GM12864 (cell line): ENCODE measurements around the gene TEAD1.
A peak's percentile ranks its signal among the peaks of the same experiment; 100 is the strongest.

ENCODE experiments used
- DNase-seq: peaks from one replicate; pipeline ENCODE4 v3.0.0-alpha.2; 2011; ENCODE audit warnings: low read depth
- H3K4me3 ChIP-seq: 2 replicates; pipeline ENCODE4 v1.5.1; 2011; ENCODE audit warnings: mild to moderate bottlenecking, low read depth, low read length, control low read depth
- CTCF ChIP-seq: IDR thresholded peaks from 2 replicates; pipeline ENCODE4 v1.5.1; 2011; ENCODE audit warnings: low read depth, mild to moderate bottlenecking, moderate library complexity, low read length, control low read depth, inconsistent platforms; ENCODE audit errors: missing control alignments

Gene TEAD1

GRCh38 chr11:12764187-12764914 is 90.1 kb downstream of the TEAD1 start:
- no peak for TF ChIP-seq CTCF
- DNase-seq: no peak
- H3K4me3 ChIP-seq: no peak overlapping the region

- DNase-seq: no peak
- TF ChIP-seq CTCF: no peak
- no peak overlapping the region for H3K4me3 ChIP-seq
These were observed 91.2 kb downstream of the TEAD1 start for GRCh38 chr11:12765428-12765827.

- DNase-seq: no peak
- no peak for TF ChIP-seq CTCF
- H3K4me3 ChIP-seq: no peak overlapping the region
These were observed 92.8 kb downstream of the TEAD1 start for GRCh38 chr11:12767027-12767426.

GRCh38 chr11:12767577-12767976 is 93.4 kb downstream of the TEAD1 start:
- DNase-seq: no peak
- no peak for TF ChIP-seq CTCF
- H3K4me3 ChIP-seq: no peak overlapping the region

GRCh38 chr11:12768726-12769673 is 94.8 kb downstream of the TEAD1 start:
- DNase-seq: peak; percentile 40
- TF ChIP-seq CTCF: no peak
- H3K4me3 ChIP-seq: no peak overlapping the region

- no peak overlapping the region for H3K4me3 ChIP-seq
- no peak for DNase-seq
- no peak for TF ChIP-seq CTCF
These were observed 95.7 kb downstream of the TEAD1 start for GRCh38 chr11:12769834-12770345.
